ENCODE results near the gene TUG1. TPM values are rescaled to one million over a fixed set of nuclear protein-coding genes. Genes with fewer than 3 reads are reported as not detected.

TUG1 gene
- total RNA-seq, 1 donor from 2014 or later, result 85.5 TPM

- DNase-seq, result peak; percentile 80
Observed at GRCh38 chr22:30947816-30948454, 21.1 kb upstream of the TUG1 start.

- DNase-seq, result no peak
Observed at GRCh38 chr22:30948930-30949342, 20.1 kb upstream of the TUG1 start.

GRCh38 chr22:30949934-30950660 lies 19.0 kb upstream of the TUG1 start:
- DNase-seq, result no peak

GRCh38 chr22:30953206-30953605 lies 15.9 kb upstream of the TUG1 start:
- peak; percentile 47 for DNase-seq

- DNase-seq, result no peak
Observed at GRCh38 chr22:30955153-30955552, 13.9 kb upstream of the TUG1 start.

GRCh38 chr22:30964858-30965257 lies 4.2 kb upstream of the TUG1 start:
- no peak for DNase-seq

DNA sequence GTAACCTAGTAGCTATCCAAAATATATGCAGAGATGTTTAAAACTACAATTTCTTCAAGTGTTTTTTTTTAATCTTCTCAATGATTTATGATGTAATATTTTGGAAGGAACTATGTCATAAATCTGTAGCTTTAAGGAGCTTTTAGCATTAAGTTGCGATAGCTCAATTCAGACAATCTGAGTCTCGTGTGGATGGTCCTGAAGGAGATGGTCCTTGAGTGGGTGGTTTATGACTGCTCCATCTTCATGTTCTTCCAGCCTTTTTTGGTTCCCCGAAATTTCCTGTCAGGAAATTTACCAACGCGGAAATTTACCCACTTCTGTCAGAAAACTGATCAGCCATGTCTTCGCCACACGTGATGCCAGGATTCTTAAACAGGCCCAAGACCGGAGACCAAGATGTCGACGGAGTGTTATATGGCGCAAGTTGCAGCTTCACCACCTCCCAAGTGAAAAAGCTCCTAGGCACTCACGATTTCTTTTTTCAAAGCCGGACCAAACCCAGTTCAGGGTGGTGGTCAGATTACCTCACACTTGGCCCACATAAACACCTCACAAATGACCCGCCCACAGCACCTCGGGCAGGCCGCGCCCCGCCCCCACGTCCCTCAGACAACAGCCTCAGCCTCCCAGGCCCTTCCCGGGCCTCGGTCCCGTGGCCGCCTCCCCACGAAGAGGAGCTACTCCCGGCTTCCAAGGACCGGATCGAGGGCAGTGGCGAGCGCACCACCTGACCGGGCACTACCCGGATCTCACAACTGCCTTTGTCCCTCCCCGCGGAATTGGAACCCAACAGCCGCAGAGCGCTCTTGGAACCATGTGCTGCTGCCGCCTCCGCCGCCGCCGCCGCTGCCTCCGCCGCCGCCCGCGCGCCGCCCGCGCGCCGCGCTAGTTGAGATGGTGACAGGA lies 796 bp upstream of the TUG1 start, which contains the start of gene MORC2:
TSS of gene MORC2 (minus strand) at position 760 of the 909 bp plus-strand sequence. CDS start 885 bp downstream, outside the sequence.
- no peak for DNase-seq

- no peak for DNase-seq
Observed at GRCh38 chr22:30969532-30970355, 679 bp downstream of the TUG1 start.

GRCh38 chr22:30970356-30970746 lies 1.3 kb downstream of the TUG1 start:
- no peak for DNase-seq

GRCh38 chr22:30978304-30978962 lies 9.4 kb downstream of the TUG1 start:
- no peak for DNase-seq

GRCh38 chr22:30979932-30980331 lies 10.9 kb downstream of the TUG1 start:
- DNase-seq, result no peak

GRCh38 chr22:30982512-30982911 lies 13.4 kb downstream of the TUG1 start:
- DNase-seq, result no peak

DNA sequence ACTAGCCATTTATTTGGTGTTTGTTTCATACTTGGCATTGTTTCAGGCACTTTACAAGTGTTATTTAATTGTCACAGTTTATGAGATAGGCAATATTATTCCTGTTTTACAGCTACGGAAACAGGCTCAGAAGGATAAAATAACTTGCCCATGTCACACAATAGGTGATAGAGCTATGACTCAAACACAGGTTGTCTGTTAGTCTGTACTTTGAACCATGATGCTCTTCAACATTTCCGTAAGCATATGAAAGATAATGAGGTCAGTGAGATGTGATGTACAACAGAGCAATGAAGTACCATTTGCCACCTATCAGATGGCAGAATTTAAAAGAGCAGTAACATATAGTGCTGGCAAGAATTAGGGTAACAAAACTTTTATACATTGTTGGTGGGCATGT lies 15.3 kb downstream of the TUG1 start:
- no peak for DNase-seq

DNA sequence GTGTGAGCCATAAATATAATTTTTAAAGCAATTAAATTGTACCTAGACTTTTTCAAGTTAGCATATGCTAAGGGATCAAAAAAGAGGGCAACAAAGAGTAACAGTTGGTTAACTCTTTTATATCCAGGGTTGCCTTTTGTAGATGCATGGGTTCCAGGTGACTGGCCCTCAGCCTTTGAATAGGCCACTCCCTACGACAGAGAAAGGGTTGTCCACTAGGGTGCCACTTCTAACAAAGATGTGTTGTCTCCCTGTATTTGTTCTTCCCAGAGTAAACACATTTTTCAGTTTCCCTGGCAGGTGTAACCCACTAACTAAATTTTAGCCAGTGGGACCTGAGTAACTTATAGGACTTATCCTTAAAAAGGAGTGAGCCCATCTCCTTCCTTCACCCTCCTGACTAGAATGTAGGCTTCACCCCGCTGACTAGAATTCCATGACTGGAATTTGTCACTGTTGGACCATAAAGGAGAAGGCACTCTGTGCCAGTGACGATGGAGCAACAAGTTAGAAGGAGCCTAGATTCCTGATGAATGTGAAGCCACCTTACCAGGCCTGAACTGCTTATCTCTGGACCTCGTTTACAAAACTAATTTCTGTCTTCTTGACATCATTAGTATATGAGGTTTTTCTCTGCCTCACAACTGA lies 16.6 kb downstream of the TUG1 start:
- DNase-seq, result no peak

DNA sequence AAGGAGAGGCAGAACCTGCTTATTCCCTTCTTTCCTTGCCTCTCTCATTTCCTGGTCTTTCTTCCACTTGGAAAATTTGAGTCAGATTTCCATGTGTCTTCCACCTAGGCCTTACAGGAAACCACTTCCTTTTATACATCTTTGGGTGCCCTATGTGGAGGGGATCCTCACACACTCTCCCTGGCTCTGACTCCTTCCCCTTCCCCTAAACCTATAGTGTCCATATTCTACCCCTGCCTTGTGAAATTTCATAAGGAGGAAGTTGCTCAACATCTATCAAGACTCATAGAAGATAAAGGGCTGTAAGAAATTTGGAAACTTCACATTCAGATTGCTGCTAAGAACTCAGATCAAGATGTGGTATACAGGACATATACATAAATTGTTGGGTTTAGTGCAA lies 20.4 kb downstream of the TUG1 start:
- DNase-seq, result no peak

GRCh38 chr22:30990690-30991089 lies 21.6 kb downstream of the TUG1 start:
- DNase-seq, result no peak

DNA sequence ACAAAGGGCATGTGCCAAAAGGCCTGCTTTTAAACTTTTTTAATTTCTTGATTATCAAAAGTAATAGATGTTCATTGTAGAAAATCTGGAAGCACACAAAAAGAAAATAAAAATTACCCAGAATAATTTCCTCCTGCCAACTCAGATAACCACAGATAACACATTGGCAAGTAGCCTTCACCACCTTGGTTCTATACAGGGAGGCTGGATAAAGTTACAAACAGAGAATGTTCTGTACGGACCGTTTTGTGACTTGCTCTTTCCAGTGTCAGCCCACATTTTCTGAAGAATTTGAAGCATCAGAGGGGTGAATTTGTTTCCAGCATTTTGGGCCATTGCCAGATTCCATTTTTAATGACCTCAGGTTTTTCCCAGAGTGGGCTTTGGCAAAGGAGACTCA lies 23.5 kb downstream of the TUG1 start:
- DNase-seq, result no peak

DNA sequence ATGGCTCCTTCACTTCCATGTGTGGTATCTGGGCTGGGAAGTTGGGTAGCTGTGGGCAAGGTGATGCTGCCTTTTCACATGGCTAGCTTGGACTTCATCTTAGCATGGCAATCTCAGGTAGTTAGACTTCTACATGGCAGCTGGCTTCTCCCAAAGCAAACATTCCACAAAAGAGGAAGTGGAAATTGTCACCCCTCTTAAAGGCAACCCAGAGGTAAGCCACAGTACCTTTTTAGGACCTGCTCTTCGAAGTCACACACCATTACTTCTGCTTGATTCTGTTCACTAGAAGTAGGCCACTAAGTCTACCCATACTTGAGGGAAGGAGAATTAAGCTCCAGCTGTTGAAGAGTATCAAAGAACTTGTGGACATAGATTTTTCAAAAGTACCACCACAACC lies 25.9 kb downstream of the TUG1 start:
- no peak for DNase-seq

- DNase-seq, result no peak
Observed at GRCh38 chr22:30996462-30996861, 27.4 kb downstream of the TUG1 start.

- no peak for DNase-seq
Observed at GRCh38 chr22:30998329-30998728, 29.3 kb downstream of the TUG1 start.

Data from skin of body (tissue), 2 donors.